Adrenal gland (tissue), 12 donors: ENCODE data around the gene PHF1. TPM values are rescaled to one million over a fixed set of nuclear protein-coding genes. Genes with fewer than 3 reads are reported as not detected.
"Not testable (repeated sequence)": the region's sequence is repeated elsewhere in the genome, so short reads cannot be mapped to it uniquely, and the experiment has no call there.

ENCODE experiments used
- DNase-seq, 7 donors: peaks; one replicate each; pipeline ENCODE4 v3.0.0-alpha.2; 2019 to 2020
- H3K27ac ChIP-seq, 5 donors: fragments of 200-600 bp; sonication (generic) in 4 of 5; 1 replicate in 3 of 5; 2 replicates in 2 of 5; pipeline versions ENCODE4 v1.5.1 to v1.8.0; 2016 to 2020; ENCODE audit warnings: mild to moderate bottlenecking in 1 of 5
- H3K27me3 ChIP-seq: fragments of 200-600 bp; 2 replicates; pipeline ENCODE4 v1.8.0; 2021
- H3K36me3 ChIP-seq, 2 donors: fragments of 200-600 bp; replicated peaks in 1 of 2; 1 replicate in 1 of 2; 2 replicates in 1 of 2; pipeline versions ENCODE4 v1.5.1 to v1.8.0; 2018 to 2022
- H3K4me1 ChIP-seq, 2 donors: fragments of 200-600 bp; replicated peaks in 1 of 2; 1 replicate in 1 of 2; 2 replicates in 1 of 2; pipeline versions ENCODE4 v1.5.1 to v1.8.0; 2018 to 2021
- H3K4me3 ChIP-seq, 4 donors: fragments of 200-600 bp; sonication (generic) in 3 of 4; one replicate each; pipeline ENCODE4 v1.5.1; 2016 to 2018
- H3K9me3 ChIP-seq, 3 donors: fragments of 200-600 bp; sonication (generic) in 1 of 3; replicated peaks in 1 of 3; 1 replicate in 2 of 3; 2 replicates in 1 of 3; pipeline versions ENCODE4 v1.5.1 to v1.8.0; 2016 to 2021
- POLR2A ChIP-seq, 2 donors: fragments of 450-650 bp; IDR thresholded peaks; one replicate each; pipeline ENCODE4 v1.6.1; 2017; ENCODE audit warnings: antibody characterized with exemption in 2 of 2, mild to moderate bottlenecking in 2 of 2, moderate library complexity in 1 of 2
- WGBS, 4 donors: extraction: QIAGEN DNeasy Blood & Tissue Kit in 2 of 4; methylation state at CpG; one replicate each; pipeline versions ENCODE4 v1.1.5 to v1.1.7; 2013 to 2017; 5-methylcytosine and 5-hydroxymethylcytosine counted together
- intact Hi-C, 2 donors: fragments of 100-400 bp; cut with DNase I; formaldehyde crosslinking; loops; one replicate each; pipeline versions ENCODE4 v1.14.1 to v1.15.0; 2022 to 2023
- polyA plus RNA-seq, 3 donors: library from polyadenylated mRNA; stranded (reverse); fragments of 200-250 nt in 2 of 3; fragments of 350-450 nt in 1 of 3; fragmentation: Illumina TruSeq in 1 of 3; extraction: RNeasy Lipid Tissue Mini Kit (QIAGEN cat#74804) in 1 of 3; gene quantifications; one replicate each; pipeline ENCODE4 v1.2.3, GENCODE V29; 2013 to 2014
- total RNA-seq, 9 donors: library from RNA; depleted of rRNA in 4 of 9; stranded (reverse); fragments of >200 nt in 4 of 9; fragments of 120-200 nt in 1 of 9; fragmentation: NEBNext Ultra II Directional in 1 of 9; extraction: Animal tissue kit (Norgen Biotek cat#: 25700) in 1 of 9; gene quantifications; one replicate each; pipeline versions ENCODE4 v1.1.0 to v1.2.4, GENCODE V29; 2013 to 2023
- TF ChIP-seq, protein P1 (sequence below), 6 experiments: fragments of 450-650 bp in 4 of 6; fragments of 200-600 bp in 2 of 6; sonication (generic) in 1 of 6; IDR thresholded peaks; 1 replicate in 5 of 6; 2 replicates in 1 of 6; pipeline versions ENCODE4 v1.5.1 to v1.8.0; 2016 to 2021; ENCODE audit warnings: antibody characterized with exemption in 6 of 6, mild to moderate bottlenecking in 2 of 6, moderate library complexity in 1 of 6
- donor health status: healthy with polysubstance abuse.
- donor health status: Bipolar disorder and iron deficiency.
- donor health status: DM: yes; HTN: yes; CAD: no.
- donor health status: DM: no; HTN: no; CAD: no.
- donor health status: DM: no; HTN: no; CAD: no.
- donor health status: DM: yes; HTN: yes; CAD: no.

The PHF1 gene
- total and polyA plus RNA-seq, 12 donors, result 36.6 to 410 (median 66.6) TPM

DNA sequence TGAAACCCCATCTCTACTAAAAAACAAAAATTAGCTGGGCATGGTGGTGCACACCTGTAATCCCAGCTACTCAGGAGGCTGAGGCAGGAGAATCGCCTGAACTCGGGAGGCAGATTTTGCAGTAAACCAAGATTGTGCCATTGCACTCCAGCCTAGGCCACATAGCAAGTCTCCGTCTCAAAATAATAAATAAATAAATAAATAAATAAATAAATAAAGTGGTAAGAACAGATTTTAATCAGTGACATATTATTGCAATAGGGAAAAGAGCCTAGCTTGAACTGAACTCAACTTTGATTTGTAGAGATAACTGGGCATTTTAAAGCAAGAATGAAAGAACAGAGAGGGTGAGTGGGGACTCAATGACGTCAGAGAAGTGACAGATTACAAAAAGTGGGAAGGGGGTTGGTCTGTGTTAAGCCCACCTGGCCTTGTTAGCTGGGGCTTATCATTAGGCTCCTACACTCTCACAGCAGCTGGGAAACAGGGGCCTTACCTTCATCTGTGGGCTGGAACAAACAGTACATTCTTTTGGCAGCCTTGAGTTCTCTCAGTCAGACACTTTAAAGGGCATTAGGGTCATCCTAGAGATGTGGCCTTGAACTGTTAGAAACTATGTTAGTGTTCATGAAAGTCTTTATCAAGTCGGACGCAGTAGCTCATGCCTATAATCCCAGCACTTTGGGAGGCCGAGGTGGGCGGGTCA, 43.7 kb upstream of the PHF1 start:
- WGBS, 4 donors, result 67 to 76% (median 73%) methylated on average over 8 of the region's 8 CpGs
- Histone ChIP-seq H3K27ac (no peak overlapping the region), H3K9me3 (no peaks in the 10 kb centered on the region), H3K27me3 (no peaks in the 10 kb centered on the region), H3K4me3 (no peak overlapping the region), H3K36me3 (no peaks in the 10 kb centered on the region), H3K4me1 (no peaks in the 10 kb centered on the region)
- TF ChIP-seq, protein P1, sequence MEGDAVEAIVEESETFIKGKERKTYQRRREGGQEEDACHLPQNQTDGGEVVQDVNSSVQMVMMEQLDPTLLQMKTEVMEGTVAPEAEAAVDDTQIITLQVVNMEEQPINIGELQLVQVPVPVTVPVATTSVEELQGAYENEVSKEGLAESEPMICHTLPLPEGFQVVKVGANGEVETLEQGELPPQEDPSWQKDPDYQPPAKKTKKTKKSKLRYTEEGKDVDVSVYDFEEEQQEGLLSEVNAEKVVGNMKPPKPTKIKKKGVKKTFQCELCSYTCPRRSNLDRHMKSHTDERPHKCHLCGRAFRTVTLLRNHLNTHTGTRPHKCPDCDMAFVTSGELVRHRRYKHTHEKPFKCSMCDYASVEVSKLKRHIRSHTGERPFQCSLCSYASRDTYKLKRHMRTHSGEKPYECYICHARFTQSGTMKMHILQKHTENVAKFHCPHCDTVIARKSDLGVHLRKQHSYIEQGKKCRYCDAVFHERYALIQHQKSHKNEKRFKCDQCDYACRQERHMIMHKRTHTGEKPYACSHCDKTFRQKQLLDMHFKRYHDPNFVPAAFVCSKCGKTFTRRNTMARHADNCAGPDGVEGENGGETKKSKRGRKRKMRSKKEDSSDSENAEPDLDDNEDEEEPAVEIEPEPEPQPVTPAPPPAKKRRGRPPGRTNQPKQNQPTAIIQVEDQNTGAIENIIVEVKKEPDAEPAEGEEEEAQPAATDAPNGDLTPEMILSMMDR (IDR thresholded peaks at IDR 0.05), result no peak
- TF ChIP-seq POLR2A (IDR thresholded peaks at IDR 0.05), result no peak
- intact Hi-C loops, result no loop called here
- DNase-seq, result no peak

DNA sequence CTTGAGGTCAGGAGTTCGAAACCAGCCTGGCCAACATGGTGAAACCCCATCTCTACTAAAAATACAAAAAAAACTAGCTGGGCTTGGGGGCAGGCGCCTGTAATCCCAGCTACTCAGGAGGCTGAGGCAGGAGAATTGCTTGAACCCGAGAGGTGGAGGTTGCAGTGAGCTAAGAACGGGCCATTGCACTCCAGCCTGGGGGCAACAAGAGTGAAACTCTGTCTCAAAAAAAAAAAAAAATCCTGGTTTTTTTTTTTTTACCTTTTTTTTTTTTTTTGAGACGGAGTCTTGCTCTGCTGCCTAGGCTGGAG, 43.1 kb upstream of the PHF1 start:
- H3K36me3 ChIP-seq, H3K27me3 ChIP-seq, H3K9me3 ChIP-seq, intact Hi-C loops, H3K27ac ChIP-seq, H3K4me1 ChIP-seq, DNase-seq, H3K4me3 ChIP-seq: not testable (repeated sequence)
- WGBS, 4 donors, result 88 to 91% (median 91%) methylated on average over 4 to 5 of the region's 5 CpGs

DNA sequence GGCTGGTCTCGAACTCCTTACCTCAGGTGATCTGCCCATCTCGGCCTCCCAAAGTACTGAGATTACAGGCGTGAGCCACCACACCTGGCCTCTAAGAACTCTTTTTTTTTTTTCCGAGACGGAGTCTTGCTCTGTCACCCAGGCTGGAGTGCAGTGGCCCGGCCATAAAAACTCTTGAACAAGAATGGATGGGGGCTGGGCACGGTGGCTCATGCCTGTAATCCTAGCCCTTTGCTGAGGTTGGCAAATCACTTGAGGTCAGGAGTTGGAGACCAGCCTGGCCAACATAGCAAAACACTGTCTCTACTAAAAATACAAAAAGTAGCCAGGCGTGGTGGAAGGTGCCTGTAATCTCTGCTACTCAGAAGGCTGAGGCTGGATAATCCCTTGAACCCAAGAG, 38.9 kb upstream of the PHF1 start:
- DNase-seq, H3K36me3 ChIP-seq, H3K27ac ChIP-seq, H3K4me3 ChIP-seq, H3K9me3 ChIP-seq, H3K27me3 ChIP-seq, intact Hi-C loops: not testable (repeated sequence)
- peaks cover 20 to 25% of the 10 kb centered on the region in 2 donors for H3K4me1 ChIP-seq
- 83 to 95% (median 92%) methylated on average over 8 of the region's 8 CpGs for WGBS, 4 donors

DNA sequence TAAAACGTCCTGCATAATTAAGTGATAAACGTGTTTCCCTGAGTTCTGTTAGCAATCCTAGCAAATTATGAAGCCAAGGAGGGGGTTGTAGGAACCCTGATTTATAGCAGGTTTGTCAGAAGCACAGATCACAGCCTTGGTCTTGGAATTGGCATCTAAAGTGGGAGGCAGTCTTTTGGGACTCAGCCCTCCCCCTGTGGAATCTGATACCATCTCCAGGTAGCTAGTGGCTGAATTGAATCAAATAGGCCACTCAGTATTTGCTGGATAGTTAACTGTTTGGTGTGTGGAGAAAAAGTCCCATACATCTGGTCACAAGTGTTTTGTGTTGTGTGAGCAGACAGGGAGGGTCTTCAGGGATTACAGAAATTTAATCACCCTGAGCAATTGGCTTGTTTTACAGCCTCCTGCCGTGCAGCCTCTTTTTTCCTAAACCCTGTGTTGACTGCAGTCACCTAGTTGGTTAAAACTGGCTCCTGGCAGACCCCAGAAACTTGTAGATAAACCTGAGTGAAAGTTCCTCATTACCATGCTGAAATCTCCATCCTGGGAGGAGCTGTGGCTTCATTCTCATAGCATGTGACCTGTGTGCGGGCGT, 38.2 kb upstream of the PHF1 start:
- H3K9me3 ChIP-seq, result no peaks in the 10 kb centered on the region
- no peaks in the 10 kb centered on the region for H3K27me3 ChIP-seq
- WGBS, 4 donors, result 51 to 69% (median 54%) methylated on average over 5 of the region's 5 CpGs
- DNase-seq, result no peak
- intact Hi-C loops, result no loop called here
- H3K27ac ChIP-seq, result no peak overlapping the region
- H3K36me3 ChIP-seq, result no peaks in the 10 kb centered on the region
- peaks cover 20 to 25% of the 10 kb centered on the region in 2 donors for H3K4me1 ChIP-seq
- H3K4me3 ChIP-seq, result no peak overlapping the region
- no peak for TF ChIP-seq POLR2A (IDR thresholded peaks at IDR 0.05)
- TF ChIP-seq, protein P1 (IDR thresholded peaks at IDR 0.05), result no peak

DNA sequence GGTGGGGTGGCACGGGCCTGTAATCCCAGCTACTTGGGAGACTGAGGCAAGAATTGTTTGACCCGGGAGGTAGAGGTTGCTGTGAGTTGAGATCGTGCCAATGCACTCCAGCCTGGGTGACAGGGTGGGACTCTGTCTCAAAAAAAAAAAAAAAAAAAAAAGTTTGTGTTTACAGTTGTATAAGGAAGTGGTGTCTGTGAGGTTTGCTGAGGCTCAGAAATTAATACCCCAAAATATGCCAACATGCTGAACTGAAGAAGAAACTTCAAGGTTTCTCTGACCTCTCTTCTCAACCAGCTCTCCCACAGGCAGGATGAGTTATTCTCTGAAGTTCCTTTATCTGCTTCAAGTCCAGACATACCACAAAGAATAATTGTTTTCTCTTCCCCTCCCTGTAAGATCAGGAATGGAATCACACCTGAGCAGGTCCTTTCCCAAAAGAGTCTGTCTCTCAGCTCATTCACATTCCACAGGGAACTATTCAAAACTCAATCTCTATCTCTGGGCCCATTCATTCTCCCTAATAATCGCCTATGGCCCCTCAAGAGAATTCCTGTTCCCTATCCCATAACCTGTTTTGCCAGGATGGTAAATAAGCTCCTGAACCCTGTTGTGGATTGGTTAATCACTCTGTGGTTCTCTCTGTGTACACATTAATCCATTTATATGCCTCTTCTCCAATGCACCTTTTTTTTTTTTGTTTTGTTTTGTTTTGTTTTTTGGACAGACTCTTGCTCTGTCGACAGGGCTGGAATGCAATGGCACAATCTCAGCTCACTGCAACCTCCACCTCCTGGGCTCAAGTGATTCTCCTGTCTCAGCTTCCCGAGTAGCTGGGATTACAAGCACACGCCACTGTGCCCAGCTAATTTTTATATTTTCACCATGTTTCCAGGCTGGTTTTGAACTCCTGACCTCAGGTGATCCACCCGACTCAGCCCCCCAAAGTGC, 36.6 kb upstream of the PHF1 start:
- no peak for TF ChIP-seq POLR2A (IDR thresholded peaks at IDR 0.05)
- TF ChIP-seq, protein P1 (IDR thresholded peaks at IDR 0.05), result no peak
- DNase-seq, result peak in 1 of 7 donors; percentile 23
- peaks cover 20 to 25% of the 10 kb centered on the region in 2 donors for H3K4me1 ChIP-seq
- no peaks in the 10 kb centered on the region for H3K36me3 ChIP-seq
- no peak overlapping the region for H3K4me3 ChIP-seq
- H3K9me3 ChIP-seq, result no peaks in the 10 kb centered on the region
- H3K27ac ChIP-seq, result peak overlapping the region in 4 of 5 donors; percentile 36 to 91 (median 69)
- no peaks in the 10 kb centered on the region for H3K27me3 ChIP-seq
- WGBS, 4 donors, result 58 to 66% (median 60%) methylated on average over 8 of the region's 8 CpGs
- intact Hi-C loops, result no loop called here
